HG03571 (cell line): ENCODE data around the gene GRK3.

ENCODE experiments used
- ATAC-seq: cut with Tn5 transposase; IDR thresholded peaks from one replicate; pipeline ENCODE4 v1.9.1; 2021; ENCODE audit not compliant: unreplicated experiment

GRK3 gene

GRCh38 chr22:25750569-25751173 is 186.2 kb downstream of the GRK3 start:
- ATAC-seq: no peak

GRCh38 chr22:25751174-25751581 is 186.7 kb downstream of the GRK3 start:
- no peak for ATAC-seq

GRCh38 chr22:25752615-25753214 is 188.2 kb downstream of the GRK3 start:
- no peak for ATAC-seq

- ATAC-seq: no peak
Observed at GRCh38 chr22:25753252-25753651, 188.8 kb downstream of the GRK3 start.

GRCh38 chr22:25754527-25755202 is 190.2 kb downstream of the GRK3 start:
- no peak for ATAC-seq

- ATAC-seq: no peak
Observed at GRCh38 chr22:25757686-25758085, 193.2 kb downstream of the GRK3 start.

GRCh38 chr22:25758316-25758715 is 193.8 kb downstream of the GRK3 start:
- ATAC-seq: no peak

GRCh38 chr22:25759825-25760231 is 195.4 kb downstream of the GRK3 start:
- ATAC-seq: no peak

- no peak for ATAC-seq
Observed at GRCh38 chr22:25760294-25760693, 195.8 kb downstream of the GRK3 start.

- ATAC-seq: no peak
Observed at GRCh38 chr22:25760848-25761595, 196.5 kb downstream of the GRK3 start.

GRCh38 chr22:25762147-25762546 is 197.7 kb downstream of the GRK3 start:
- ATAC-seq: no peak

GRCh38 chr22:25763239-25763777 is 198.8 kb downstream of the GRK3 start:
- ATAC-seq: no peak

GRCh38 chr22:25764270-25765015 is 200.0 kb downstream of the GRK3 start:
- no peak for ATAC-seq

- no peak for ATAC-seq
Observed at GRCh38 chr22:25765016-25765367, 200.5 kb downstream of the GRK3 start.

GRCh38 chr22:25765801-25766200 is 201.3 kb downstream of the GRK3 start:
- ATAC-seq: no peak

GRCh38 chr22:25766418-25766817 is 201.9 kb downstream of the GRK3 start:
- ATAC-seq: no peak

GRCh38 chr22:25770333-25770732 is 205.9 kb downstream of the GRK3 start:
- no peak for ATAC-seq

- ATAC-seq: no peak
Observed at GRCh38 chr22:25772288-25772687, 207.8 kb downstream of the GRK3 start.

GRCh38 chr22:25774575-25775026 is 210.1 kb downstream of the GRK3 start:
- ATAC-seq: no peak

GRCh38 chr22:25775531-25775930 is 211.1 kb downstream of the GRK3 start:
- ATAC-seq: no peak

GRCh38 chr22:25777411-25777810 is 212.9 kb downstream of the GRK3 start:
- no peak for ATAC-seq
